DOHH2 (cell line): Measurements from ENCODE around the gene RASSF7.

Experiments used
- H3F3A ChIP-seq: fragments of 200-600 bp; sonication (generic), shearing (Covaris generic); 2 replicates; pipeline ENCODE4 v1.6.0; 2016; ENCODE audit warnings: antibody characterized with exemption, mild to moderate bottlenecking; ENCODE audit not compliant: control insufficient read depth, insufficient read depth
- H3K27ac ChIP-seq: fragments of 200-600 bp; sonication (generic); 2 replicates; pipeline ENCODE4 v1.5.1; 2014; ENCODE audit warnings: low read depth, mild to moderate bottlenecking, low read length, moderate library complexity
- H3K27me3 ChIP-seq: fragments of 200-600 bp; sonication (generic); 2 replicates; pipeline ENCODE4 v1.6.1; 2014; ENCODE audit warnings: mild to moderate bottlenecking, low read length, mixed read lengths; ENCODE audit not compliant: control insufficient read depth
- H3K36me3 ChIP-seq: fragments of 200-600 bp; sonication (generic); 2 replicates; pipeline ENCODE4 v1.6.1; 2014; ENCODE audit warnings: mild to moderate bottlenecking, low read length, moderate library complexity, mixed read lengths; ENCODE audit not compliant: control insufficient read depth
- H3K4me1 ChIP-seq: fragments of 200-600 bp; sonication (generic); 2 replicates; pipeline ENCODE4 v1.6.1; 2014; ENCODE audit warnings: mild to moderate bottlenecking, low read length, mixed read lengths; ENCODE audit not compliant: control insufficient read depth
- H3K4me2 ChIP-seq: fragments of 200-600 bp; sonication (generic); 2 replicates; pipeline ENCODE4 v1.6.0; 2014; ENCODE audit warnings: mild to moderate bottlenecking, low read length, moderate library complexity
- H3K4me3 ChIP-seq: fragments of 200-600 bp; sonication (generic); 2 replicates; pipeline ENCODE4 v1.5.1; 2014; ENCODE audit warnings: mild to moderate bottlenecking, low read length, mixed read lengths
- H3K79me2 ChIP-seq: fragments of 200-600 bp; sonication (generic); 2 replicates; pipeline ENCODE4 v1.6.1; 2014; ENCODE audit warnings: mild to moderate bottlenecking, low read length, mixed read lengths; ENCODE audit not compliant: control insufficient read depth
- H3K9me2 ChIP-seq: fragments of 200-600 bp; sonication (generic); replicated peaks from 2 replicates; pipeline ENCODE4 v1.6.1; 2014; ENCODE audit warnings: mild to moderate bottlenecking, low read length, mixed read lengths; ENCODE audit not compliant: control insufficient read depth
- H3K9me3 ChIP-seq: fragments of 200-600 bp; sonication (generic); 2 replicates; pipeline ENCODE4 v1.6.1; 2014; ENCODE audit warnings: antibody characterized with exemption, low read length, mixed read lengths; ENCODE audit not compliant: control insufficient read depth, insufficient read depth
- H4K20me1 ChIP-seq: fragments of 200-600 bp; sonication (generic); 2 replicates; pipeline ENCODE4 v1.6.0; 2014; ENCODE audit warnings: low read depth, mild to moderate bottlenecking, antibody characterized with exemption, low read length, moderate library complexity; ENCODE audit not compliant: control insufficient read depth, insufficient read depth
- EZH2phosphoT487 ChIP-seq: fragments of 200-600 bp; sonication (generic); IDR thresholded peaks from 2 replicates; pipeline ENCODE4 v1.6.1; 2017; ENCODE audit warnings: borderline replicate concordance, mild to moderate bottlenecking, antibody characterized with exemption, low read length, moderate library complexity, mixed read lengths
- TF ChIP-seq, protein P1 (sequence below): fragments of 200-600 bp; sonication (generic); IDR thresholded peaks from one replicate; pipeline ENCODE4 v1.5.1; 2014; ENCODE audit warnings: antibody characterized with exemption, mild to moderate bottlenecking, low read depth, low read length; ENCODE audit not compliant: poor library complexity, severe bottlenecking

Gene RASSF7

GRCh38 chr11:579830-580601 is 19.2 kb downstream of the RASSF7 start:
- H3K9me2 ChIP-seq, result no peaks in the 10 kb centered on the region
- peaks cover 57% of the 10 kb centered on the region for H3K36me3 ChIP-seq
- no peak overlapping the region for H3K4me3 ChIP-seq
- peaks cover 25% of the 10 kb centered on the region for H4K20me1 ChIP-seq
- H3K79me2 ChIP-seq, result peaks cover 72% of the 10 kb centered on the region
- TF ChIP-seq, protein P1, sequence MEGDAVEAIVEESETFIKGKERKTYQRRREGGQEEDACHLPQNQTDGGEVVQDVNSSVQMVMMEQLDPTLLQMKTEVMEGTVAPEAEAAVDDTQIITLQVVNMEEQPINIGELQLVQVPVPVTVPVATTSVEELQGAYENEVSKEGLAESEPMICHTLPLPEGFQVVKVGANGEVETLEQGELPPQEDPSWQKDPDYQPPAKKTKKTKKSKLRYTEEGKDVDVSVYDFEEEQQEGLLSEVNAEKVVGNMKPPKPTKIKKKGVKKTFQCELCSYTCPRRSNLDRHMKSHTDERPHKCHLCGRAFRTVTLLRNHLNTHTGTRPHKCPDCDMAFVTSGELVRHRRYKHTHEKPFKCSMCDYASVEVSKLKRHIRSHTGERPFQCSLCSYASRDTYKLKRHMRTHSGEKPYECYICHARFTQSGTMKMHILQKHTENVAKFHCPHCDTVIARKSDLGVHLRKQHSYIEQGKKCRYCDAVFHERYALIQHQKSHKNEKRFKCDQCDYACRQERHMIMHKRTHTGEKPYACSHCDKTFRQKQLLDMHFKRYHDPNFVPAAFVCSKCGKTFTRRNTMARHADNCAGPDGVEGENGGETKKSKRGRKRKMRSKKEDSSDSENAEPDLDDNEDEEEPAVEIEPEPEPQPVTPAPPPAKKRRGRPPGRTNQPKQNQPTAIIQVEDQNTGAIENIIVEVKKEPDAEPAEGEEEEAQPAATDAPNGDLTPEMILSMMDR, result no peak
- no peak for TF ChIP-seq EZH2phosphoT487
- no peaks in the 10 kb centered on the region for H3K9me3 ChIP-seq
- H3F3A ChIP-seq, result no peaks in the 10 kb centered on the region
- no peak overlapping the region for H3K27ac ChIP-seq
- peaks cover 22% of the 10 kb centered on the region for H3K4me1 ChIP-seq
- no peak overlapping the region for H3K4me2 ChIP-seq
- peaks cover 5% of the 10 kb centered on the region for H3K27me3 ChIP-seq

- Histone ChIP-seq H3K4me3 (no peak overlapping the region), H3K36me3 (peaks cover 63% of the 10 kb centered on the region), H3K4me2 (no peak overlapping the region), H3K9me2 (no peaks in the 10 kb centered on the region), H3K27me3 (no peaks in the 10 kb centered on the region), H4K20me1 (peaks cover 29% of the 10 kb centered on the region), H3K9me3 (no peaks in the 10 kb centered on the region), H3K79me2 (peaks cover 76% of the 10 kb centered on the region), H3K27ac (no peak overlapping the region), H3K4me1 (peaks cover 15% of the 10 kb centered on the region), H3F3A (no peaks in the 10 kb centered on the region)
- TF ChIP-seq, protein P1, result no peak
- no peak for TF ChIP-seq EZH2phosphoT487
These were observed 20.6 kb downstream of the RASSF7 start for GRCh38 chr11:581342-581741.

DNA sequence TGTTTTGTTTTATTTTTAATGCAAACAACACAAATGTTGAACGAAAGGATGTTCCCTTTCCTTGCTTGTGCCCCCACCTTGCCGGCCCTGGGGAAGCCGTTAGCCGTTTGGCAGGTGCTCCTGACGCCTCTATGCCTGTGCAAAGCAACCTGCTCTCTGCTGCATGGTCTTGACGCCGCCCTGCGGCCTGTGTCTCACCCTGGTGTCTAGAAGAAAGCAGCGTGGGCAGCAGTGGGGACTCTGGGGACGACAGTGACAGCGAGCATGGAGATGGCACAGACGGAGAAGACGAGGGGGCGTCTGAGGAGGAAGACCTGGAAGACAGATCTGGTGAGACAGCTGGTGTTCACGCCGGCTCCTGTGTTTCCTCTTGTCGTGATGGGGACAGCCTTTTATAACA is 21.0 kb downstream of the RASSF7 start:
- Histone ChIP-seq H3K4me2 (no peak overlapping the region), H3K27ac (no peak overlapping the region), H3K79me2 (peaks cover 77% of the 10 kb centered on the region), H3K36me3 (peaks cover 67% of the 10 kb centered on the region), H3F3A (no peaks in the 10 kb centered on the region), H3K4me1 (peaks cover 15% of the 10 kb centered on the region), H3K4me3 (no peak overlapping the region), H3K27me3 (no peaks in the 10 kb centered on the region), H3K9me2 (no peaks in the 10 kb centered on the region), H4K20me1 (peaks cover 29% of the 10 kb centered on the region), H3K9me3 (no peaks in the 10 kb centered on the region)
- TF ChIP-seq, protein P1, result no peak
- TF ChIP-seq EZH2phosphoT487, result no peak
